Body of pancreas (tissue), 4 donors: ENCODE results near the gene ATPAF2. TPM values are rescaled to one million over a fixed set of nuclear protein-coding genes. Genes with fewer than 3 reads are reported as not detected.

Experiments used
- ATAC-seq: fragments of 150-250 bp; one replicate; pipeline ENCODE4 v1.9.1; 2016
- DNase-seq, 4 donors: peaks; one replicate each; pipeline ENCODE4 v3.0.0-alpha.2; 2019
- H3K27ac ChIP-seq, 4 donors: fragments of 200-600 bp; sonication (generic); 1 replicate in 3 of 4; 2 replicates in 1 of 4; pipeline versions ENCODE4 v1.5.1 to v1.6.1; 2016 to 2019; ENCODE audit warnings: mild to moderate bottlenecking in 1 of 4, mixed read lengths in 1 of 4, moderate library complexity in 1 of 4
- H3K27me3 ChIP-seq, 2 donors: fragments of 200-600 bp; sonication (generic); one replicate each; pipeline ENCODE4 v1.6.0; 2016; ENCODE audit warnings: mild to moderate bottlenecking in 1 of 2
- H3K36me3 ChIP-seq, 2 donors: fragments of 200-600 bp; sonication (generic); replicated peaks in 1 of 2; 2 replicates each; pipeline ENCODE4 v1.5.1; 2016; ENCODE audit warnings: low read depth in 2 of 2; ENCODE audit not compliant: insufficient read depth in 1 of 2
- H3K4me1 ChIP-seq: fragments of 200-600 bp; sonication (generic); one replicate; pipeline ENCODE4 v1.6.0; 2016
- H3K4me3 ChIP-seq, 2 donors: fragments of 200-600 bp; sonication (generic); 1 replicate in 1 of 2; 2 replicates in 1 of 2; pipeline ENCODE4 v1.5.1; 2016 to 2019
- H3K9me3 ChIP-seq, 3 donors: fragments of 200-600 bp; sonication (generic); 1 replicate in 2 of 3; 2 replicates in 1 of 3; pipeline ENCODE4 v1.5.1; 2016
- POLR2A ChIP-seq, 3 donors: fragments of 450-650 bp; IDR thresholded peaks; one replicate each; pipeline ENCODE4 v1.6.1; 2016; ENCODE audit warnings: antibody characterized with exemption in 3 of 3, mild to moderate bottlenecking in 2 of 3
- WGBS, 2 donors: methylation state at CpG; one replicate each; pipeline ENCODE4 v1.1.5; 2017; 5-methylcytosine and 5-hydroxymethylcytosine counted together
- intact Hi-C: fragments of 100-400 bp; cut with DNase I; formaldehyde crosslinking; loops from one replicate; pipeline ENCODE4 v1.15.1; 2023
- total RNA-seq, 2 donors: library from RNA; depleted of rRNA; stranded (reverse); fragments of >200 nt; gene quantifications; one replicate each; pipeline ENCODE4 v1.1.0, GENCODE V29; 2016
- TF ChIP-seq, protein P1 (sequence below), 7 experiments: fragments of 450-650 bp in 4 of 7; fragments of 200-600 bp in 3 of 7; sonication (generic) in 3 of 7; IDR thresholded peaks; one replicate each; pipeline ENCODE4 v1.5.1; 2016 to 2019; ENCODE audit warnings: antibody characterized with exemption in 7 of 7

Gene ATPAF2
- total RNA-seq, 2 donors from 2014 or later = 10.9 to 34.3 TPM

DNA sequence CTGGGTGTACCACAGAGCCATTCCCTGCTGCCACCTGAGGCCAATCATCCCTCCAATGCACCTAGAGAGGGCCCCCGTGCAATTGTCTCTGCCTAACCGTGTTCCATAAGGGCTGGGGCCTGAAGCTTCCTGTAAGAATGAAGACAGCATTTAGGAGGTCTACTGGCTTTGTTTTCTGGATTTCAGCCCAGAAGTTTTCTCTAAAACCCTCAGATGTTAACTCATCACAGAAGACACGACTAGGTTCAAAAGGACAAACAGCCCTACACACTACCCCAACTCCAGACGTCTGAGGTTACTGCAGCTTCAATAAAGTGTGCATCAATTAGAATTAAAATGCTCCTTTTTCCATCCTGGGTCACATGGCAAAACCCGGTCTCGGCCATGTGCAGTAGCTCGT lies 38.0 kb upstream of the ATPAF2 start:
- Histone ChIP-seq H3K4me3 (no peak overlapping the region), H3K9me3 (no peaks in the 10 kb centered on the region), H3K36me3 (no peaks in the 10 kb centered on the region), H3K4me1 (no peaks in the 10 kb centered on the region), H3K27ac (no peak overlapping the region), H3K27me3 (no peaks in the 10 kb centered on the region)
- ATAC-seq (no peak), DNase-seq (no peak)
- intact Hi-C loops = no loop called here
- TF ChIP-seq, protein P1, sequence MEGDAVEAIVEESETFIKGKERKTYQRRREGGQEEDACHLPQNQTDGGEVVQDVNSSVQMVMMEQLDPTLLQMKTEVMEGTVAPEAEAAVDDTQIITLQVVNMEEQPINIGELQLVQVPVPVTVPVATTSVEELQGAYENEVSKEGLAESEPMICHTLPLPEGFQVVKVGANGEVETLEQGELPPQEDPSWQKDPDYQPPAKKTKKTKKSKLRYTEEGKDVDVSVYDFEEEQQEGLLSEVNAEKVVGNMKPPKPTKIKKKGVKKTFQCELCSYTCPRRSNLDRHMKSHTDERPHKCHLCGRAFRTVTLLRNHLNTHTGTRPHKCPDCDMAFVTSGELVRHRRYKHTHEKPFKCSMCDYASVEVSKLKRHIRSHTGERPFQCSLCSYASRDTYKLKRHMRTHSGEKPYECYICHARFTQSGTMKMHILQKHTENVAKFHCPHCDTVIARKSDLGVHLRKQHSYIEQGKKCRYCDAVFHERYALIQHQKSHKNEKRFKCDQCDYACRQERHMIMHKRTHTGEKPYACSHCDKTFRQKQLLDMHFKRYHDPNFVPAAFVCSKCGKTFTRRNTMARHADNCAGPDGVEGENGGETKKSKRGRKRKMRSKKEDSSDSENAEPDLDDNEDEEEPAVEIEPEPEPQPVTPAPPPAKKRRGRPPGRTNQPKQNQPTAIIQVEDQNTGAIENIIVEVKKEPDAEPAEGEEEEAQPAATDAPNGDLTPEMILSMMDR (IDR thresholded peaks at IDR 0.05) = no peak
- TF ChIP-seq POLR2A (IDR thresholded peaks at IDR 0.05) = no peak
- WGBS, 2 donors = 72% methylated on average over 6 to 7 of the region's 7 CpGs

DNA sequence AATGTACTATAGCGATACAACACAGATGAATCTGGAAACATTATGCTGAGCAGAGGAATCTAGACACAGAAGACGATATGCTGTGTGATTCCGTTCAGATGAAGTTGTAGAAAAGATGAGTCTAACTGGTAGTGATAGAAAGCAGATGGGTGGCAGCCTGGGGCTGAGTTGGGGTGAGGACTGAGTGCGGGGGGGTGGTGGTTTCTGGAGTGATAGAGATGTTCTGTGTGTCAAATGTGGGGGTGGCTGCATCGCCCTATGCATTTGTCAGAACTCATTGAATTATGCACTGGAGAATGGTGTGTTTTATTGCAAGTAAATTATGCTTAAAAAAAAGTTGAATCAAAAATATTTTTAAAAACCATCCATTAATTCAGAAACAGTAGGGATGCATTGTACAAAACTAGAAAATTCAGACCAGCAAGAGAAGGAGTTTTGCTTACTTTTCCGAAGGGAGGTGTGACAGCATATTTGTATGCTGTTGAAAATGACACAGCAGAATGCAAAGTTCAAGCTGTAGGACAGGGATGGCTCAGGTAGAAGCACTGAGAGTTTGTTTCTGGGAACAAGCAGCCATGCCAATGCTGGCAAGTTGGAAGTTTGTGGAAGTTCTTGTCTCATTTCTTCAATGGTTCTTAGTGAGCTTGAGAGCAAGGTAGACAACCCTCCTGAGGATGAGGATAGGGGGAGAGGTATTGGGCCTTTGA lies 35.8 kb upstream of the ATPAF2 start:
- TF ChIP-seq POLR2A (IDR thresholded peaks at IDR 0.05) = no peak
- TF ChIP-seq, protein P1 (IDR thresholded peaks at IDR 0.05) = no peak
- 66 to 69% methylated on average over 6 of the region's 6 CpGs for WGBS, 2 donors
- Histone ChIP-seq H3K27me3 (no peaks in the 10 kb centered on the region), H3K4me1 (no peaks in the 10 kb centered on the region), H3K27ac (no peak overlapping the region), H3K4me3 (no peak overlapping the region), H3K9me3 (no peaks in the 10 kb centered on the region), H3K36me3 (no peaks in the 10 kb centered on the region)
- ATAC-seq (no peak), DNase-seq (no peak)
- intact Hi-C loops = no loop called here

DNA sequence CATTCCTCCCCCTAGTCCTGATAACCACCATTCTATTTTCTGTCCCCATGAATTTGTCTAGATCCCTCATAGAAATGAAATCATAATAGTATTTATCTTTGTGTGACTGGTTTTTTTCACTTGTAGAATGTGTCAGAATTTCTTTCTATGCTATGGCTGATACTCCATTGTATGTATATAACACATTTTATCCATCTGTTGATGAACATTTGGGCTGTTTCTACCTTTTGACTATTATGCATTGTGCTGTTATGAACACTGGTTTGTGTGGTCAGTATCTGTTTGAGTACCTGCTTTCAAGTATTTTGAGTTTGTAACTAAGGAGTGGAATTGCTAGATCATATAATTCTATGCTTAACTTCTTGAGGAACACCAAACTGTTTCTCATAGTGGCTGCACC lies 32.8 kb upstream of the ATPAF2 start:
- intact Hi-C loops = no loop called here
- Histone ChIP-seq H3K9me3 (no peaks in the 10 kb centered on the region), H3K27ac (no peak overlapping the region), H3K36me3 (no peaks in the 10 kb centered on the region), H3K4me1 (no peaks in the 10 kb centered on the region), H3K27me3 (no peaks in the 10 kb centered on the region), H3K4me3 (no peak overlapping the region)
- TF ChIP-seq, protein P1 (IDR thresholded peaks at IDR 0.05) = no peak
- no peak for TF ChIP-seq POLR2A (IDR thresholded peaks at IDR 0.05)
- ATAC-seq (no peak), DNase-seq (no peak)

DNA sequence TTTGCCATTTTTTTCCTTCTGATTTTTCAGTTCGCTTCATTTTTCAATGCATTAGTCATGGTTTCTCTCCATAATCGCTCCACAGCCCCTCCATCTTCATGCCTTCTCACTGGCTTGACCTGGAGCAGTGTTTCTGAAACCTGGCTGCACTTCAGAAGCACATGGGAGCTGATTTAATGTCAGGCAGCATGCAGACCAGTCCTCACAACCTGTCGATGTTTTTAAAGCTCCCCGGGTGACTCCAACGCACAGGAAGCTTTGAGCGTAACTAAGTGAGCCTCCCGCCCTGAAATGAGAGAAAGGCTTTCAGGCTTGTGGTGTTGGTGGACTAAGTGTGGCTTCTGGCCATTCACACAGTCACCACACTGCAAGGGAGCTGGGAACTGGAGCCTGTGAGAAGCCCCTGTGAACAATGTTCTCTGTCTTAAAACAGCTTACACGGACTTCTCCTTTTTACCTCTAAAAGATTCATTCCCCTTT lies 31.9 kb upstream of the ATPAF2 start:
- DNase-seq = peak in 1 of 4 donors; percentile 8
- 19% methylated on average over 7 to 8 of the region's 8 CpGs for WGBS, 2 donors
- no peak overlapping the region for H3K27ac ChIP-seq
- intact Hi-C loops = no loop called here
- no peak overlapping the region for H3K4me3 ChIP-seq
- H3K4me1 ChIP-seq = no peaks in the 10 kb centered on the region
- H3K9me3 ChIP-seq = no peaks in the 10 kb centered on the region
- H3K27me3 ChIP-seq = no peaks in the 10 kb centered on the region
- no peak for ATAC-seq
- TF ChIP-seq POLR2A (IDR thresholded peaks at IDR 0.05) = no peak
- TF ChIP-seq, protein P1 (IDR thresholded peaks at IDR 0.05) = no peak
- no peaks in the 10 kb centered on the region for H3K36me3 ChIP-seq

DNA sequence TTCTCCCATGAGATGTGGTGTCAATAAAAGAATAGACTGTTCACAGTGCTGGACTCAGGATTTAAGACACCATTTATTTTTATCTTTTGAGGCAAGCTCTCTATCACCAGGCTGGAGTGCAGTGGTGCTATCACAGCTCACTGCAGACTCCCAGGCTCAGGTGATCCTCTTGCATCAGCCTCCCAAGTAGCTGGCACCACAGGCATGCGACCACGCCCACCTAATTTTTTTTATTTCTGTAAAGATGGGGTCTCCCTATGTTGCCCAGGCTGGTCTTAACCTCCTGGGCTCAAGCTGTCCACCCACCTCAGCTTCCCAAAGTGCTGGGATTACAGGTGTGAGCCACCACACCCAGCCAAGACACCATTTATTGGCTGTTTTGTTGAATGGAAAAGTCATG lies 30.1 kb upstream of the ATPAF2 start:
- Histone ChIP-seq H3K36me3 (peaks cover 0 to under 1% of the 10 kb centered on the region in 2 donors), H3K9me3 (no peaks in the 10 kb centered on the region), H3K4me3 (no peak overlapping the region), H3K27ac (no peak overlapping the region), H3K4me1 (no peaks in the 10 kb centered on the region), H3K27me3 (no peaks in the 10 kb centered on the region)
- intact Hi-C loops = no loop called here
- 89 to 96% methylated on average over 2 of the region's 2 CpGs for WGBS, 2 donors
- no peak for ATAC-seq
- no peak for TF ChIP-seq POLR2A (IDR thresholded peaks at IDR 0.05)
- TF ChIP-seq, protein P1 (IDR thresholded peaks at IDR 0.05) = no peak
- no peak for DNase-seq
